AG09309 (cell line): ENCODE results near the gene PDYN.

Source experiments
- DNase-seq: peaks from one replicate; pipeline ENCODE4 v3.0.0-alpha.2; 2010; ENCODE audit warnings: low read depth
- H3K4me3 ChIP-seq: 2 replicates; pipeline ENCODE4 v1.5.1; 2011; ENCODE audit warnings: mild to moderate bottlenecking, low read depth, low read length, moderate library complexity; ENCODE audit not compliant: control insufficient read depth
- TF ChIP-seq, protein P1 (sequence below): IDR thresholded peaks from 2 replicates; pipeline ENCODE4 v1.5.1; 2011; ENCODE audit warnings: mild to moderate bottlenecking, low read depth, low read length, inconsistent platforms; ENCODE audit not compliant: insufficient read depth, control insufficient read depth; ENCODE audit errors: missing control alignments

PDYN gene

DNA sequence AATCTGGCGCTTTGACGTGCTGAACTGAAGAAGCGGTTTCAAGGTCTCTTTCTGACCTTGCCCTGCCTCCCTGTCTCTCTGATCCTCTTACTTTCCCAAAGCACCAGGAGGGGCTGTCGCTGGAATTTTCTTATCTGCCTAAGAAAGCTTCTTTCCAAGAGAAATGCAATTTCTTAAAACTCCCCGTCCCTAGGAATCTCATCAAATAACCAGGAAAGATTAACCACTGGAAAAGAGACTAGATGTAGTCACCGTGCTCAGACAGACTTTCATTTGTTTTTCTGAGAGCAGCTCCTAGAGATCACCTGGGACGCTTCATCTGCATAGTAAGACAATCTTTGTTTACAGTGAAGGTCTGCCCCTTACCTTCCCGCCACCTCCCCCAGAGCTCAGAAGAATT lies 38.6 kb downstream of the PDYN start:
- TF ChIP-seq, protein P1, sequence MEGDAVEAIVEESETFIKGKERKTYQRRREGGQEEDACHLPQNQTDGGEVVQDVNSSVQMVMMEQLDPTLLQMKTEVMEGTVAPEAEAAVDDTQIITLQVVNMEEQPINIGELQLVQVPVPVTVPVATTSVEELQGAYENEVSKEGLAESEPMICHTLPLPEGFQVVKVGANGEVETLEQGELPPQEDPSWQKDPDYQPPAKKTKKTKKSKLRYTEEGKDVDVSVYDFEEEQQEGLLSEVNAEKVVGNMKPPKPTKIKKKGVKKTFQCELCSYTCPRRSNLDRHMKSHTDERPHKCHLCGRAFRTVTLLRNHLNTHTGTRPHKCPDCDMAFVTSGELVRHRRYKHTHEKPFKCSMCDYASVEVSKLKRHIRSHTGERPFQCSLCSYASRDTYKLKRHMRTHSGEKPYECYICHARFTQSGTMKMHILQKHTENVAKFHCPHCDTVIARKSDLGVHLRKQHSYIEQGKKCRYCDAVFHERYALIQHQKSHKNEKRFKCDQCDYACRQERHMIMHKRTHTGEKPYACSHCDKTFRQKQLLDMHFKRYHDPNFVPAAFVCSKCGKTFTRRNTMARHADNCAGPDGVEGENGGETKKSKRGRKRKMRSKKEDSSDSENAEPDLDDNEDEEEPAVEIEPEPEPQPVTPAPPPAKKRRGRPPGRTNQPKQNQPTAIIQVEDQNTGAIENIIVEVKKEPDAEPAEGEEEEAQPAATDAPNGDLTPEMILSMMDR = no peak
- H3K4me3 ChIP-seq = no peak overlapping the region
- no peak for DNase-seq

DNA sequence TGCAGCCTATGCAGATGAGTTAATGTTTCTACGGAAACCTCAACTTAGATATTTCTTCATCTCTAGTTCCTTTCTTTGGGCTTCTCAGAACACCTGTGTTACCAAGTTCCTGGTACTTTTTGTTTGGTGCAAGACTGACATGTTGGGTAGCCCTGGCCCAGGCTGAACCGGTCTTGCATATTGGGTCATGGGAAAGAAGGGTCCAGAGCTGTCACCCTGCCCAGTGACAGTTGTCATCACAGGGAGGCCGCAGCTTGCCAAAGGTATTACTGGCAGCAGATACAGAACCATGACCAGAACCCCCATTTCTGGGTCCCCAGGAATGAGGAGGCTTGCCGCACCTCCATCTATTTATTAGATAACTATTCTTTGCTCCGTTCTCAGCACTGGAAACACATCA lies 40.2 kb downstream of the PDYN start:
- no peak for DNase-seq
- TF ChIP-seq, protein P1 = no peak
- H3K4me3 ChIP-seq = no peak overlapping the region

DNA sequence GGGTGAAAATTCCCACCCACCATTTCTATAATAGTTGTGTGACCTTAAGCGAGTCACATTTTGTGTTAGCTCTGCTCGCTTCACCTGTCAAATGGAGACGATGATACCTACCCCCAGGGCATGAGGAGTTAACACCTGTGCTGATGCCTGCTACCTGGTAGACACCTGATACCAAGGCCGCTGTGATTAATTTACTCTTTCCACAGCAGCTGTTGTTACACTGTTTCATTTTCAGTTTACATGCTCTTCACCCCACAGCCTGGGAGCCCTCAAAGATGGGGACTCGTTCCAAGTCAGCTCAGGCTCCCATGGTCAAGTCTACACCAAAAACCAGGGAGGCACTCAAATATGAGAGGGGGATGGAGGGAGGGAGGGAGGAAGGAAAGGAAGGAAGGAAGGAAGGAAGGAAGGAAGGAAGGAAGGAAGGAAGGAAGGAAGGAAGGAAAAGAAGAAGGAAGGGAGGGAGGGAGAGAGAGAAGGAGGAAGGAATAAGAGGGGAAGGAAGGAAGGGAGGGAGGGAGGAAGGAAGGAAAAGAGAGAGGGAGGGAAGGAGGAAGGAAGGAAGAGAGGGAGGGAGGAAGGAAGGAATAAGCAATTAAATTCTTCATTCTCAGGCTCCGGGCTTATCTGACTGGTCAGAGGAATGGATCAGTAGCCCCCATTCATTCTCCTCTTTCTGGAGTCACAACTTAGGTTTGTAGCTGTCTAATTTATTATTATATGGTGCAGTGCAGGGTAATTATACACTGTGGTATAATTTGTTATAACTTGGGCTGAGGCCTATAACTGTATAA lies 40.9 kb downstream of the PDYN start:
- no peak for DNase-seq
- no peak overlapping the region for H3K4me3 ChIP-seq

DNA sequence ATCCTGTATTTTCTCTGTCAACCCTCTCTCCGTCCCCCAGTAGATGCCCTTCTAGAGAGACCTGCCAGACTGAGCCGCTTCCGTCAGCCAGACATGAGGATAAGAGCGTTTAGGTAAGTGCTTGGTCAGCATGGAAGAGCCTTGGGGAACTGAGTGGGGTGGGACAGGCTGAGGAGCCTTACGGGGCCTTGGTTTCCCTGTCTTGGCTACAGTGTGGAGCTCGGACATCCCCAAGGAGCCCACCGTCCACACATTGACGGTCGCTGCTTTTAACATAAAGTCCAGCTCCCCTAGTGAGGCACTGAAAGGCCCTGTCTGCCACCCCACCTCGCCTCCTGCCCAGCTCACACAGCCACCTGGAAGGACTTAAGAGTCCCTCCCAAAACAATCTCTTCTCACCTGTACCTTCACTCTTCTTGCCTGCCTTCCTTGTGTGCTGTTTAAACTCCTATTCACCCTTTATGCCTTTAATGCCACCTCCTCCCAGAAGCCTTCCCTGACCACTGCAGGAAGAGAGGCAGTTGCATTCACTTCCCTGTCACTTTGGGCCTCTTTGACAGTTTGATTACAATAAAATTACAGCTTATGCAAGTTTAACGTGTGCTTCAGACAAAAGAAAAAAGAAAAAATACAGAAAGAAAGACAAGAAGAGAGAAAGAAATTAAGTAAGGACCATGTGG lies 42.3 kb downstream of the PDYN start:
- no peak overlapping the region for H3K4me3 ChIP-seq
- TF ChIP-seq, protein P1 = no peak
- DNase-seq = no peak

More for the DNA sequence above, 40.9 kb downstream of the PDYN start:
- TF ChIP-seq, protein P1 = no peak

DNA sequence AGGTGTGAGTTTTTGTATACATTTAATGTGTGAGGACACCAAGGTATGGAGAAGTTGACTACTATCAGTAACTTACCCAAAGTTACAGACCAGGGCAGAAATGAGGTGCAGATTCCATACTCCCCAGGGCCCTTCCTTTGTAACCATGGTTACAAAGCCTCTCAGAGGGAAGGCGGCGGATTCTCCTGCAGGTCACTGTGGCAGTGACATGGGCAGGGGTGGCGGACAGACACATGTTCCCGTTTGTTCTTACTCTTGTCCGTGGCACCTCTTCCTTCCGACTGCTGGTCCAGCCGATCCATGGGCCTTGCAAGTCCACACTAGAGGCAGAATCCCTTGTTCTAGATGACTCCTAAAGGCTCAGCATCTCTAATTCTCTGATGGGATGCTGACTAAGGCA lies 43.0 kb downstream of the PDYN start:
- no peak for DNase-seq
- TF ChIP-seq, protein P1 = no peak
- no peak overlapping the region for H3K4me3 ChIP-seq

DNA sequence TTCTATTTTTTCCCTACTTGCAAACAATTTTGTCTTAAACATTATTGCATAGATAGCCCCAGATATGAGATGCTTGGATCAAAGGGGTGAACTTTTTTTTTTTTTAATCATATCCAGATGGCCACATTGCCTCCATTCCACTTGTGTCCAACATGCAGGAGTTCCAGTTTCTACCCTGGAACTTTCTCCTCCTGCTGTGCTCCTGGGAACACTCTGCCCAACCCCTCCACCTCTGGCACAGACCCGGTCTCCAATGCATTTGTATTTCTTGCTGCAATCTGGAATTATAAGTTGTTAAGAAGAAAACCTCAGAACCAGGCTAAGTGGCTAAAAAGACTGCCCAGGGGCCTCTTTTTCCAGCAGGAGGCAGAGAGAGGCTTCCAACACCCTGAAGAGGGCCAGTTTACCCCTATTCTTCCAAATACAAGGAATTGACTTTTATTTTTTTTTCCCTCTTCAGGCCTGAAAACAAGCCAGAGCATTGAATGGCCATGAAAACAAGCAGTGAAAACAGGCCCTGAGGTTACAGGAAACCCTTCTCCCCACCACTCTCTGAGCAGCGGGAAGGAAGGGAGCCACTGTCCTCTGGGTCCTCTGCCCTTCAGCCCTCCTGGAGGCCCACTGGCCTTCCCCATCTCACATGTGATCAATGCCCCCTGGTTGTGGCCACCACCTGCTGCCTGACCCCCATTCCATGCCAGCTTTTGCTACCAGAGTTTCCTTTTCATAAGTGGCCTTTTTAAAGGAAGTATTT lies 44.3 kb downstream of the PDYN start:
- DNase-seq = no peak
- TF ChIP-seq, protein P1 = no peak
- H3K4me3 ChIP-seq = no peak overlapping the region
